ENCODE data around the gene ARHGAP6.

Gene ARHGAP6

DNA sequence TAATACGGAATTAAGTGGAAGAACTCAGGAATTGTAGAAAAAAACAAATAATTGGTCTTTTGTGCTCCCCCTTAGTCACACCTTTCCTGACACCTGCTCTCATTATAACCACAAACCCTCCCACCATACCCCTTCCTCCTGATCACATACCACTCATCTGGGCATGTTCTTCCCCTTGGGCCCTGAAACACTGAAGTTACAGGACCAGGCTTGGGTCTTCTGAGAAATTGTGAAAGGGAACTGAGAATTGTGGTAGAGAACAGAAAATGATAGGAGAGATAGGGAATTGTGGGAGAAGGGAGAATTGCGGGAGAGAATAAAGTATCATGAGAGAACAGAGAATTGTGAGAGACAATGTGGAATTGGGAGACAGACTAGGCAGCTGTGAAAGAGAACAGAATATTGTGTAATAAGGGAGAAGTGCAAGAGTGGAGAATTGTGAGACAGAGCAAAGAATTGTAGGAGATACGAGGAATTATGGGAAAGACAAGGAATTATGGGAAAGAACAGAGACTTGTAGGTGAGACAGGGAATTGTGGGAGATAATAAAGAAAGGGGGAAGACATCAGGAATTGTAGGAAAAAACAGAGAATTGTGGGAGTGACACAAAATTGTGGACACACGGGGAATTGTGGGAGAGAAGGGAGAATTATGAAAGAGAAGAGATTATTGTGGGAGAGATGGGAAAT lies 557.3 kb downstream of the ARHGAP6 start:
- no peak for DNase-seq (ENCODE audit: low read depth)

DNA sequence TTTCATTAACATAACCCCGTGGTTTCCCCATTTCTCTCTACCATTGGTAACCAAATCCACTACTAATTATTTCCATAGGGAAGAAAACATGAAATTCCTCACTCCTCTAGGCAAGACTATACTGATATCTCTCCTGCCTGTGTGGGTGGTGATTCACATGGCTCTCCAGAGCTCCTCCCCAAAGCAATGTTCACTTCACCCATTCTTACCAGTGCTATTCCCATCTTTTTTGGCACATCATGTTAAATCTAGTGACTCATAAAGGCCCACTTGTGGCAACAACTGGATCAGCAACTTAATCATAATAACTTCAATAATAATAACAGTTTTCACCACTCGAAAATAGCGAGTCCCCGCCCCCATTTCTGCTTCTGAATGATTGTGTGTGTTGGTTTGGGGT lies 560.6 kb downstream of the ARHGAP6 start:
- DNase-seq (ENCODE audit: low read depth): peak; percentile 10

DNA sequence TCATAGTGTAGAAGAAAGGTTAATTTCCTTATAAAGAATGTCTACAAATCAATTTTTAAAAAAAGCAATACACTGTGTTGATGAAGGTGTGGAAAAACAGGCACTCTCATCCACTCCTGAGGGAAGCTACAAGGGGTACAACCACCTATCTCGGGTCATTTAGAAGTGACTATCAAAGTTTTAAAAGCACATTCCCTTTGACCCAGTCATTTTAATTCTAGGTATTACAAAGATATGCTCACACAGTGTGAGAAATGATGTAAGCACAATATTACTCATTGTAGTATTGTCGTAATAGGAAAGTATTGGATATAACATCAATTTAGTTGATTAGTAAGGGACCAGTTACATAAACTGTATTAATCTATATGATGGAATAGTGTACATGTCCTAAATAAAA lies 562.0 kb downstream of the ARHGAP6 start:
- DNase-seq (ENCODE audit: low read depth): no peak

DNA sequence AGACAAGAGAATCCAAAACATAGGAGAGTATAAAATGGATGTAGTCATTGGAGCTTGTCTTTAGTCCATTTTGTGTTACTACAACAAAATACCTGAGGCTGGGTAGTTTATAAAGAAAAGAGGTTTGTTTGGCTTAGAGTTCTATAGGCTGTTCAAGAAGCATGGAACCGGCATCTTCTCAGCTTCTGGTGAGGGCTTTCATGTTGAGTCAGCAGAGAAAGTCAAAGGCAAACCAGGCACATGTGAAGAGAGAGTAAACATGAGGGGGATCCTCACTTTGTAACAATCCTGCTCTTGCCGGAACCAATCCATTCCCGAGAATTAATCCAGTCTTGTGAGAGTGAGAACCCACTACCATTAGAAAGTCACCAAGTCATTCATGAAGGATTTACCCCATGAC lies 562.7 kb downstream of the ARHGAP6 start:
- no peak for DNase-seq (ENCODE audit: low read depth)

DNA sequence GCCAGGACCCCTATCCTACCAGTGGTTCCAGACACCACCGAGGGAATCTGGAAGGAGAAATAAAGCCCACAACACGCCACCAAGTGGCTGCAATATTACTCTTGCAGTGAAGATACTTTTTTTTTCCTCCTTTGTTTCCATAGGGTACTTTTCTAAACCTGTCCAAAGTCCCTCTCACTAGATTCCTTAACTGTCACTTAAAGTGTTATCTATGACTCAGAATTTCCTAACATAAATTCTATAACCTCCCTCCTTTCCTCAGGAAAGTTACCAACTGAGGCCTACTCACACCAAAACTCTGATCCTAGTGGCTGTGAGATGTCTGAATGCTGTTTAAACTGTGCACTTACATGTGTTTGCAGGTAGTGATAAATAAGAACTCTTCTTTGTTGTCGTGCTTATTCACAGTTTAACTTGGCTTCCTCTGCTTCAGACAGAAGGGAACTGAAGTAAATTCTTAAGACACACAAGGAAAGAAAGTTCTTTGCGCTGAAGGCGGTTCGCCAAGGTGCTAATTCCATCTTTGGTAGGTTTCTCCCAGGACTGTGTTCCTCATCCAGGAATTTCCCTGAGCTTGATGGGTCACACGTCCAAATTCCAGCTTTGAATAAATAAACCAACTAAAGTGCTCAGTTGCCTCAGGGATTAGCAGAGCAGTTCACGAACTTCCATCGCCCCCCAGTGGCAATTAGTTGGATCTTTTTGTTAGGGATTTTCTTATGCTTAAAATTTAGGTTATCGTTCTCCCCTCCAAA lies 565.3 kb downstream of the ARHGAP6 start:
- DNase-seq (ENCODE audit: low read depth): peak; percentile 55

DNA sequence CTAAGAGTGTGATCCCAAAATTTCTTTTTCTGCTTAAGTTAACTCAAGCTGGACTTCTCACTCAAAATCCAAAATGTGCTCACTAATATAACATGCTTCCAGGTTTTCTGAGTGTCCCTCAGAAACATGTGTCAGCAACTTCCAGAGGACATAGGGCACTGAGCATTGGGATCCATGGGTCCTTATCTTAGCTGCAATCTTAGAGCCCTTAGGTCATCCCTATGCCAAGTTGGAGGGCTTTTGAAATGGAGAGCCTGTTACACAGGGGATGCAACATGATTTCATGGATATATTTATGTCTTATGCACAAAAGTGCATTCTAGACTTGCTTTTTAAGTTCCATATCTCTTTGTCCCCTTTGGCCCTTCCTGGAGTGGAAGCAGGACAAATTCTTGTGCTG lies 566.3 kb downstream of the ARHGAP6 start:
- no peak for DNase-seq (ENCODE audit: low read depth)

DNA sequence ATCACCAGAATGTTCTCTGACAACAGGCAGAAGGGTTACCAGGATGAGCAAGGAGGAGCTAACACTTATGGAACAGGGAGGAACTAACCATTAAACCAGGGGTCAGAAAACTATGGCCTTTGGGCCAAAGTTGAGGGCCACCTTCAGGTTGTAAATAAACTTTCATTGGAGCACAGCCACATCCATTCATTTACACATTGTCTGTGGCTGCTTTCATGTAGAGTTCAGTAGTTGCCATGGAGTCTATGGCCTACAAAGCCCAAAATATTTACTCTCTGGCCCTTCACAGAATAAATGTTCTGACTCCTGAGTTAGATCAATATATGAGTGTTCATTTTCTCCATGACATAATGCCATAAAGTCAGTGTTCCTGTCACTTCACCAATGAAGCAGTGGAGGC lies 567.8 kb downstream of the ARHGAP6 start:
- no peak for DNase-seq (ENCODE audit: low read depth)

DNA sequence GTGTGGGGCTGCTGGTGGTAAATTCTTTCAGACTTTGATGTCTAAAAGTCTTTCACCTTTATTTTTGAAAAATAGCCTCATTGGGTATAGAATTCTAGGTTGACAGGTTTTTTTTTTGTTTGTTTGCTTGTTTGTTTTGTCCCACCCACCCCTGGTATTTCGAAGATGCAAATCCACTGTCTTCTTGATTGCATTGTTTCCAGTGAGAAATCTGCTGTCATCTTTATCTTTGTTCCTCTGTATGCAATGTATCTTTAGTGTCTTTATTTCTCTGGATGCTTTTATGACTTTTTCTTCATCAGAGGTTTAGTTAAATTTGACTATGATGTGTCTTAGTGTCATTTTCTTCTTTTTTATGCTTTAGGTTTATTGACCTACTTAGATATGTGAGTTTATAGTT lies 575.9 kb downstream of the ARHGAP6 start:
- no peak for DNase-seq (ENCODE audit: low read depth)
